NB4 (cell line): ENCODE measurements around the gene NUP50.

Experiments
- CTCF ChIP-seq: IDR thresholded peaks from one replicate; pipeline ENCODE4 v1.5.1; 2012; ENCODE audit warnings: low read depth, low read length
- MAX ChIP-seq: IDR thresholded peaks from 2 replicates; pipeline ENCODE4 v1.6.1; 2011; ENCODE audit warnings: low read depth, low read length
- MYC ChIP-seq: IDR thresholded peaks from 2 replicates; pipeline ENCODE4 v1.6.1; 2011; ENCODE audit warnings: low read depth, low read length
- POLR2A ChIP-seq: IDR thresholded peaks from 2 replicates; pipeline ENCODE4 v1.6.1; 2011; ENCODE audit warnings: mild to moderate bottlenecking; ENCODE audit not compliant: insufficient read length; ENCODE audit errors: extremely low read depth

GRCh38 chr22:45163451-45164269 lies at the start of gene NUP50:
- TF ChIP-seq MYC (peak; percentile 67), POLR2A (peak; percentile 29), CTCF (no peak), MAX (peak; percentile 85)
